ENCODE results near the gene TBC1D2. TPM values are rescaled to one million over a fixed set of nuclear protein-coding genes. Genes with fewer than 3 reads are reported as not detected.

The TBC1D2 gene
- total and polyA plus RNA-seq, 2 experiments from 2014 or later, result 3.7 to 6.8 TPM

- TF ChIP-seq ZNF462 (CRISPR knock-in tag; IDR thresholded peaks at IDR 0.05) (no peak), CTCF (conservative IDR thresholded peaks at IDR 0.05; ENCODE audit: low read depth in 2 of 2) (no peak), EZH2phosphoT487 (IDR thresholded peaks at IDR 0.05; ENCODE audit: unreplicated experiment) (no peak), POLR2AphosphoS5 (IDR thresholded peaks at IDR 0.05; ENCODE audit: low read depth) (no peak), JUNB (IDR thresholded peaks at IDR 0.05; ENCODE audit: unreplicated experiment) (no peak), ZNF331 (CRISPR knock-in tag; IDR thresholded peaks at IDR 0.05; ENCODE audit: low read depth) (no peak)
Measured at GRCh38 chr9:98280162-98280561, 24.7 kb upstream of the TBC1D2 start (continued).

GRCh38 chr9:98276907-98277469 is 21.5 kb upstream of the TBC1D2 start:
- no peaks in the 10 kb centered on the region for H4K20me1 ChIP-seq (replicated peaks; ENCODE audit: insufficient read depth)
- Mint-ChIP-seq H3K36me3 (ENCODE audit: low read depth) (no peaks in the 10 kb centered on the region), H3K27me3 (ENCODE audit: insufficient read depth, low read depth, poor library complexity) (peaks cover 3% of the 10 kb centered on the region), H3K4me3 (no peak overlapping the region), H3K9me3 (no peaks in the 10 kb centered on the region), H3K27ac (no peak overlapping the region), H3K4me1 (peaks cover 15% of the 10 kb centered on the region)
- no peak for DNase-seq (ENCODE audit: low spot score)
- H3K9me2 ChIP-seq (ENCODE audit: insufficient read depth), result peaks cover 9% of the 10 kb centered on the region; the same call in 1 of the 2 replicates
- H3F3A ChIP-seq (replicated peaks; ENCODE audit: low read depth), result no peaks in the 10 kb centered on the region
- no peak overlapping the region for H2AFZ ChIP-seq
- H3K27me3 ChIP-seq (ENCODE audit: insufficient read depth), result no peaks in the 10 kb centered on the region
- no peaks in the 10 kb centered on the region for H3K36me3 ChIP-seq (ENCODE audit: insufficient read depth)
- 0 out of 2 replicates have a peak, but pooled peaks cover 5% of the 10 kb centered on the region for H3K4me1 ChIP-seq (ENCODE audit: insufficient read depth)
- H3K27ac ChIP-seq (ENCODE audit: low read depth), result no peak overlapping the region
- no peak for TF ChIP-seq ZNF114 (CRISPR knock-in tag; IDR thresholded peaks at IDR 0.05)
- TF ChIP-seq ETS1 (IDR thresholded peaks at IDR 0.05), result no peak
- no peak for TF ChIP-seq EZH2phosphoT487 (IDR thresholded peaks at IDR 0.05; ENCODE audit: unreplicated experiment)
- no peak for TF ChIP-seq EZH2 (IDR thresholded peaks at IDR 0.05; ENCODE audit: low read depth, unreplicated experiment)
- ATAC-seq, result no peak
- no peak overlapping the region for H3K4me3 ChIP-seq
- H3K79me2 ChIP-seq (replicated peaks; ENCODE audit: insufficient read depth), result no peaks in the 10 kb centered on the region
- no peak overlapping the region for H3K4me2 ChIP-seq
